ENCODE measurements around the gene CDK2AP2.
A peak's percentile ranks its signal among the peaks of the same experiment; 100 is the strongest.
"Not testable (repeated sequence)": the region's sequence is repeated elsewhere in the genome, so short reads cannot be mapped to it uniquely, and the experiment has no call there.

Gene CDK2AP2, protein sequence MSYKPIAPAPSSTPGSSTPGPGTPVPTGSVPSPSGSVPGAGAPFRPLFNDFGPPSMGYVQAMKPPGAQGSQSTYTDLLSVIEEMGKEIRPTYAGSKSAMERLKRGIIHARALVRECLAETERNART

DNA sequence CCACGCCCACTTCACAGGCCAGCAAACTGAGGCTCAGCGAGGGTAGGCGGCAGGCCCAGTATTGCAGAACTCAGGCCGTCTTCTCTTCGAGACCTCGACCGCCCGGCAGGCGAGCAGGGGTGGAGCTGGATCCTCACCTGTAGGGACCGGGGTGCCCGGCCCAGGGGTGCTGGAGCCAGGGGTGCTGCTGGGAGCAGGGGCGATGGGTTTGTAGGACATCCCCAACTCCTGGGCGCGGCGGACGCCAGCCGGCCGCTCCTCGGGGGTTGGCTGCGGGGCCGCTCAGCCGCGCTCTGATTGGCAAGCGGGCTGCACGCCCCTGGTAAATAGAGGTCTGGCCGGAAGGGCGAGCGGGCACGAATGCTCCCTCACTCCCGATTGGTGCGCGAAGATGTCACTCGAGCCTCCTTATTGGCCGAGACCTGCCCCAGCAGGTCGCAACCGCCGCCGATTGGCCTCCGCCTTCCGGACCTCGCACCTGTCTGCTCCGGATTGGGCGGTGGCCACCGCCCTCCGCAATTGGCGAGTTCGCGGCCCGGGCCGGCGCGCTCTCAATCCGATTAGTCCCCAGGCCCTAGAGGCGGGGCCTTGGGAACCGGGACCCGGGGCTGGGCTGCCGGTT, at the start of gene CDK2AP2:
TSS of gene CDK2AP2 (minus strand) at position 299 of the 622 bp plus-strand sequence. CDS start at position 219, 80 bp downstream.
- DNase-seq (ENCODE audit: low spot score), result peak; percentile 98

DNA sequence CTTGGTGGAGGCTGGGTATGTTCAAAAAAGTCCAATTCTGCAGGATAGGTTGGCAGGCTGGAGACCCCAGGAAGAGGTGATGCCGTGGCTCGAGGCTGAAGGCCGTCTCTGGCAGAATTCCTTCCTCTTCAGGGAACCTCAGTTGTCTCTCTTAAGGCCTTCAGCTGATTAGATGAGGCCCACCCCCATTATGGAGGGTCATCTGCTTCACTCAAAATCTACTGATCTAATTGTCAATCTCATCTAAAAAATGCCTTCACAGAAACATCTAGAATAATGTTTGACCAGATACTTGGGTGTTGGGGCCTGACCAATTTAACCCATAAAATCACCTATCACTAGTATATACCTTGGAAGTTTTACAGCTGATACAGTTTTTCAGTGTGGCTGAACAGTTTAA, 48.3 kb upstream of the CDK2AP2 start:
- DNase-seq (ENCODE audit: low spot score), result no peak

DNA sequence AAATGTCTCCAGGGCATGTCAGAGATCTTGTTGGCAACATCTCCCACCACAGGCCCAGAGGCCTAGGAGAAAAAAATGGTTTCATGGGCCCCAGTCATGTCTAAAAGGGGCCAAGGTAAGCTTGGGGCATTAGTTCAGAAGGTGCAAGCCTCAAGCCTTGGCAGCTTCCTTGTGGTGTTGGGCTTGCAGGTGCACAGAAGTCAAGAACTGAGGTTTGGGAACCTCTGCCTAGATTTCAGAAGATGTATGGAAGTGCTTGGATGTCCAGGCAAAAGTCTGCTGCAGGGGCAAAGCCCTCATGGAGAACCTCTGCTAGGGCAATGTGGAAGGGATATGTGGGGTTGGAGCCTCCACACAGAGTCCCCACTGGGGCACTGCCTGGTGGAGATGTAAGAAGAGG, 43.7 kb upstream of the CDK2AP2 start:
- DNase-seq (ENCODE audit: low spot score), result not testable (repeated sequence)

DNA sequence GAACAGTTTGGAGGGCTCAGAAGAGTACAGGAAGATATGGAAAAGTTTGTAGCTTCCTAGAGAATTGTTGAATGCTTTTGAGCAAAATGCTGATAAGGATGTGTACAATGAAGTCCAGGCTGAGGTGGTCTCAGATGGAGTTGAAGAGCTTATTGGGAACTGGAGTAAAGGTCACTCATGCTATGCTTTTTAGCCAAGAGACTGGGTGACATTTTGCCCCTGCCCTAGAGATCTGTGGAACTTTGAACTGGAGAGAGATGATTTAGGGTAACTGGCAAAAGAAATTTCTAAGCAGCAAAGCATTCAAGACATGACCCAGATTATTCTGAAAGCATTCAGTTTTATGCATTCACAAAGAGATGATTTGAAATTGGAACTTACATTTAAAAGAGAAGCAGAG, 43.2 kb upstream of the CDK2AP2 start:
- DNase-seq (ENCODE audit: low spot score), result no peak

DNA sequence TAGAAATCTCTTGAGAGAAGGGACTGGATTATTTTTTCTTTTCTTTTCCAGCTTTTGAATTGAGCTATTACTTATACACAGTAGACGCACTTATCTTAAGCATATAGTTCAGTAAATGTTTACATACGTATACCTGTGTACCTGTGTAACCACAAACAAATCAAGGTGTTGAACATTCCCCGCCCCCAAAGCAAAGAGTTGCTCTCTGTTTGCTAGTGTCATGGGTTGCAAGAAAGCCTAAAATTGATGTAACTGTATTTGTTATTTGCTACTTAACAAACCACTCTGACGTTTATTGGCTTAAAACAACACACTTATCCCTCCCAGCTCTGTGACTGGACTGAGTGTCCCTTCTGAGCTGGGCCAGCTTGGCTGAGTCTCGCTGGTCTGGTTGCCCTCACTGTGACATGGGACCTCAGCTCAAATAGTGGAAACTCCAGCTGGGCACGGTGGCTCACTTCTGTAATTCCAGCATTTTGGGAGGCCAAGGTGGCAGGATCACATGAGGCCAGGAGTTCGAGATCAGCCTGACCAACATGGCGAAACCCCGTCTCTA, 40.7 kb upstream of the CDK2AP2 start:
- no peak for DNase-seq (ENCODE audit: low spot score)

DNA sequence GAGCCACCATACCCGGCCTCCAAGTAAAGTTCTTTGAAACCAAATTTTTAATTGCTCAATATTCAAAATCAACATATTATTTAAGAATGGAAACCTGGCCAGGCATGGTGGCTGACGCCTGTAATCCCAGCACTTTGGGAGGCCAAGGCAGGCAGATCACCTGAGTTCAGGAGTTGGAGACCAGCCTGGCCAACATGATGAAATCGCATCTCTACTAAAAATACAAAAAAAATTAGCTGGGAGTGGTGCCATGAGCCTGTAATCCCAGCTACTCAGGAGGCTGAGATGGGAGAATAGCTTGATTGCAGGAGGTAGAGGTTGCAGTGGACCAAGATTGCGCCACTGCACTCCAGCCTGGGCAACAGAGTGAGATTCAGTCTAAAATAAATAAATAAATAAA, 40.1 kb upstream of the CDK2AP2 start:
- DNase-seq (ENCODE audit: low spot score), result not testable (repeated sequence)

DNA sequence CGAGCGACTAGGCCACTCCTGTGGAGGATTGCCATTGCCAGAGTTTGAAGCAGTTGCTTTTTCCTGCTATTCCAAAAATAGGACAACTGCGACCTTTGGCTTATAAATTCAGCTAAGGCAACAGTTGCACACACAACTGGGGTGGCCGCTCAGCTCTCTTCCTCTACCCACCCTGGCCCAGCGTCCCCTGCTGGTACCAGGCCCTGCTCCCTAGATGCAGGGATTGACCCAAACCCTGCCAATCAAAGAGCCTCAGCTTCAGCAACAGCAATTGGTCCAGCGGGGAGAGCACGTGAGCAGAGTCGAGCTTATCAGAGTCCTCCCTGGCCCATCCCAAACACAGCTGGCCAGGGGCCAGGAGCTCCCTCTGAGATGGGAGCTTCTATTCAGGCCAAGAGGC, 37.3 kb upstream of the CDK2AP2 start:
- DNase-seq (ENCODE audit: low spot score), result no peak

DNA sequence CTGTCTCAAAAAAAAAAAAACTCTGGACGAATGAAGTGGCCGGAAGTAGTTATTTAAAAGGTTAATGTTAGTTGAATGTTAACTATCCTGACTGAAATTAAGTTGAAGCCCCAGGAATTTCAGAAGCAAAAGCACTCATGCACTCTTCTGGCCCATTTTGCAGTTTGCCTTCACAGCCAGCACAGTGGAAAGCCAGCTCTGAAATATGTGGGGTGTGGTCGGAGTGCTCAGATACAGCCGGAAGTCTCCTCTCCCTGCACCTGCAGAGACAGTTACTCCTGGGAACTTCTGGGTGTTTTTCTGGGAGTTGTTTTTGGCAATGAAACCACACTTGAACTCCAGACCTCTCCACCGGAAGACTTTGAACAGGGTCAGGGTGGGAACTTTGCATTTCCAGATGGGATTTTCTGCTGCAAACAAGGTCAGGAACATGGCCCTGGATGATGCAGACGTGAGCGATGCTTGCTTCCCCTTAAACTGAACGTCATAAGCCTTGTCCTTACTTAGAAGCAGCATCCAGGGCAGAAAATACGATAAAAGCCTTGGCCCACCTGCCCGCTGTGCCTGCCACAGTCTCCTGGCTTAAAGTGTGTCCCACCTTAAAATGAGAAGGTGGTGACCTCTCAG, 36.8 kb upstream of the CDK2AP2 start:
- DNase-seq (ENCODE audit: low spot score), result peak; percentile 7

DNA sequence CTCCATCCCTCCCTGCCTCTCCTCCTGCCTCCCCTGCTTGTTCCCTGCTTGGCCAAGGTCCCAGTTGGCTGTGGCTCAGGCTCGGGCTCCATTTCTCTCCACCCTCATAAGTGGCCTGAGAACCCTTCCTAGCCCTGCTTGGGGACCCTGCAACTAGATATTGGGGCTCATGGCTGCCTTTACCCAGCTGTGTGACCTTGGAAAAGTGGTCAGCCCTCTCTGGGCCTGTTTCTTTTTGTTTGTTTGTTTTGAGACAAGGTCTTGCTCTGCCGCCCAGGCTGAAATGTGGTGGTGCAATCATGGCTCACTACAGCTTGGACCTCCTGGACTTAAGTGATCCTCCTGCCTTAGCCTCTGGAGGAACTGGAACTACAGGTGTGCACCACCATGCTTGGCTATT, 35.6 kb upstream of the CDK2AP2 start:
- no peak for DNase-seq (ENCODE audit: low spot score)

DNA sequence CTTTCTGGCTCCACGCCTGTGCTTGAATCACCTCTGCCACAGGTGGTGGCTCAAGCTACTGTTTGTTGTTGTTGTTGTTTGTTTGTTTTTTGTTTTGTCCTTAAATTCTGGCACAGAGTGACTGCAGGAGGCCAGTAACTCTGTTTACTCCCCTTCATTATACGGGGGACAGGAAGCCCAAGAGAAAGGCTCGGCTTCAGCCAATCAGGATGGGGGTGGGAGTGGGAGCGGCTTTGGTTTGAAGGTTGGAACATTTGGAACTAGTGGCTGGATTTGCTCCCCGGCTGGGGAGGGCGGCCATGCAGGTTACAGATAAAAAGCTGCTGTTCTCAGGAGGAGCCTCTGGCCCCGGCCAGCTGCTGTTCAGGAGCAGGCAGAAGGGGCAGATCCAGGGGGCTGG, 35.0 kb upstream of the CDK2AP2 start:
- no peak for DNase-seq (ENCODE audit: low spot score)

DNA sequence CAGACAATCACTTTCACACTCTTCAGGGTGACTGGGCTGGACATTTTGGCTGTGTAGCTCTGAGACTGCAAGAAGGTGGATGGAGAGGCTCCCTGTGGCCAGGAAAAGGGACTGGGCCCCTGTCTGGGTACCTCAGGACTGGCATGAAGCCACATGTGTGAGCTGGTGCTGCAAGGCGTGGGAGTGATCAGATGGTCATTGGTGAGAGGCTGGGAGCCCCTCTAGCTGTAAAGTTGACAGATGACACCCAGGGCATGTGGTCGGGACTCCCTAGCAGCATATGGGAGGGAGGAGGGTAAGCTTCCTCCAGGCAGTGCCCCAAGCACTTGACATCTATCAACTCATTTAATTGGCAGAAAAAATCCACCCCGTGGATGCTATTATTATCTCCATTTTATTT, 34.2 kb upstream of the CDK2AP2 start:
- DNase-seq (ENCODE audit: low spot score), result no peak

DNA sequence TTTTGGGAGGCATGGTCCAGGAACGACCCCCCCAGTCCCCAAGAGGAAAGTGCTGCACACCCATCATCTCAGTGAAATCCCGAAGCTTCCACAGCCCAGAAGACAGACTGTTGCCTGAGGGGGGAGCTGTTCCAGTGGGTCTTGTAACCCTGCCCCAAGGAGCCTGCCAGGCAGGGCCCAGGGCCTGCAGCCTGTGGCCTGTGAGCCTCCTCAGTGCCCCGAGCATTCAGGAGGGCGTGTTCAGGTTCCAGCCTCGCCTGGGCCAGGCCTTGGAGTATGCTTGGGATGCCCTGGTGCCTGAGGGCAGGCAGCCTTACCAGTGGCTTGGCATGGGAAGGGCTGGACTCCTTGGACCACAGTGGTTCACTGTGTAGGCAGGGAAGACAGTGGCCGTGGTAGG, 33.2 kb upstream of the CDK2AP2 start:
- DNase-seq (ENCODE audit: low spot score), result no peak

DNA sequence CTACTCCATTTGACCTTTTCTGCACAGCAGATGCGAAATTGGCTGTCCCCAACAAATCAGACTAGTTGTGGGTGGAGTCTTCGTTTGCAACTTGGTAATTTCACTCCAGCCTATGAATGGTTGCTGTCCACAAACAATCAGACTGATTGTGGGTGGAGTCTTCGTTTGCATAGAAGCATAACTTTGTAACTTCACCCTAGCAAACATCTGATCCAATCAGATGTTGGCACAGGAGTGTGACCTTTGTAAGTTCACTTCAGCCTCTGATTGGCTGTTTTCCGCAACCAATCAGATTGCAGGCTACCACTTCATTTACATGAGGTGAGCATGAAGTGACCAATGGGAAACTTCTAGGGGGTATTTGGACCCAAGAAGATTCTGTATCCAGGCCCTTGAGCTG, 31.6 kb upstream of the CDK2AP2 start:
- DNase-seq (ENCODE audit: low spot score), result no peak

DNA sequence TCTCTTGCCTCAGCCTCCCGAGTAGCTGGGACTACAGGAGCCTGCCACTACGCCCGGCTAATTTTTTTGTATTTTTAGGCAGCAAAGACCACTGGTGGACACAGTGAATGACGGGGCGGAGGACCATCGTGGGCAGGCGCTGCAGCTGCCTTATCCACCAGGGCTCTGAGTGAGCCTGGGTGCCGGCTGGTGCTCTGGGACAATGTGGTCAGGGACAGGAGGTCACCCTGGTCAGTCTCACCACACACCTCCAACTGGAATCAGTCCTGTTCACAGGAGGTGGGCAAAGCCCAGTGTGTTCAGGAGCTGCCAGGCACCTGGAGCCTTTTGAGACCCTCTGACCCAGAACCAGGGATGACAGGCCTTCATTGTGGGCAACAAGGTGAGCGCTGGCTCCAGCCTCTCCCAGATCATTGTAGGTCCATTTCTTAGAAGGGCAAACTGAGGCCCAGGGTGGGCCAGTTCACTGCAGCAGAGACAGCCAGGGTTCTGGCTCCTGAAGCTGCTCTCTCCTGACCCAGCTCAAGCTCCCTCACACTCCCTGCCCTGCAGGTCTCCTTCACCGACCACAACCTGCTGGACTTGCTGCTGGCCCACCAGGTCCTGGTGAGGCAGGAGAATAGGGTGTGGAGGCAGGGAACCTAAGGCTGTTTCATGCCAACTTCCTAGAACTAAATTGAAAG, 31.0 kb upstream of the CDK2AP2 start:
- DNase-seq (ENCODE audit: low spot score), result no peak

DNA sequence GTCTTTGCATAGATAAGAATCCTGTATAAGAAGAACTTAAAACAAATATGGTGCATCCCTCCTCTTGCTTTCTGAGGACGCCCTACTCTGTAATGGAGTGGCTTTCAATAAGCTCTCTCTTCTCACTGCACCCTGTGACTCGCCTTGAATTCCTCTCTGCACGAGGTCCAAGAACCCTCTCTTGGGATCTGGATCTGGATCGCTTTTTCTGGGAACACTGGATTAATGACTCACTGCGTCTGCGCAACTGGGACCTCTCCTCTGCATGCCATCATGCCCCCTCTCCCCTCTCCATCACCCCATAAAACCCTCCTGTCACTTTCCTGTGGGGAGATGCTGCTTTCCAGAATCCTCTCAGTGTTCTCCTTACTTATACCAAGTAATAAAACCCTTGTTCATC, 30.3 kb upstream of the CDK2AP2 start:
- DNase-seq (ENCODE audit: low spot score), result no peak

DNA sequence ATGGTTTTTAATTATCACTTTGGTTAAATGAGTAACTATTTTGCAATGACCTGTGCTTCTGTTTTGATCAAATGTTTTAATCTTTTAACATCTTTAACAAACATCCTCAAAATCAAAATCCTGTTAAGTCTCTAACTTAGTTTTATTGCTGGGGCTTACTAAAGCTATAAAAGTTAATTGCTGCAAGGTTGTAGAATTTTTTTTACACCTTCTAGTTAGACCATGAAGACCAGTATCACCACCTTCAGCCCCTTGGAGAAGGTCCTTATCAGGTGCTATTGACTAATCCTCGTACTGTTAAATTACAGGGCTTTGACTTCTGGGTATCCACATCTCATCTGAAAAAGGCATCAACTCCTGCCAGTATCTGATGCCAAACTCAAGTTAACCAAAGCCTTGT, 27.6 kb upstream of the CDK2AP2 start:
- no peak for DNase-seq (ENCODE audit: low spot score)

DNA sequence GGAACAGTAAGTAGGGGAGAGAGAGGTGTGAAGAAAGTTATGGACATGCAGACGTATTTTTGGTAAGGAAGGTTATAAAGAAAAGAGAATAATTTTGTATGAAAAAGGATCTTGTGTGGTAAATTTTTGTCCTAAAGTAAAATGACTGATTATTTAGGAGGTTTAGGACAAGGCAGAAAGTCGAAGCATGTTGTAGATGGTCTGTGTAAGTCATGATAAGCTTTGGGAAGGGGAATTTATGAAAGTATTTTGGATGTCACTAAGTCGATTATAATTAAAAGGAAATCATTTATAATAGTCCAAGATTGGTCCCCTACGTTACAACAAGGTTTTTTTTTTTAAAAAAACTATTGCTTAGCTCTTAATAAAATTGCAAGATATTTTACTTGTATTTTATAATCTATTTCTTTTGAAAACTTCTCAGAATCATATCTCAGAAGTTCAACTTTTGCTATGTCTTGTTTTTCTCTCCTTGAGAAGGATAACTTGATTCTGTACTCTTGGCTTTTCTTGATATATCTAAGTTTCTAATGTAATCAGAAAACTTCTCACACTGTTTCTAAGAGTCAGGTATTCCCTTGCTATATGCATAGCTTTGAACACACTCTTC, 26.2 kb upstream of the CDK2AP2 start:
- DNase-seq (ENCODE audit: low spot score), result no peak

DNA sequence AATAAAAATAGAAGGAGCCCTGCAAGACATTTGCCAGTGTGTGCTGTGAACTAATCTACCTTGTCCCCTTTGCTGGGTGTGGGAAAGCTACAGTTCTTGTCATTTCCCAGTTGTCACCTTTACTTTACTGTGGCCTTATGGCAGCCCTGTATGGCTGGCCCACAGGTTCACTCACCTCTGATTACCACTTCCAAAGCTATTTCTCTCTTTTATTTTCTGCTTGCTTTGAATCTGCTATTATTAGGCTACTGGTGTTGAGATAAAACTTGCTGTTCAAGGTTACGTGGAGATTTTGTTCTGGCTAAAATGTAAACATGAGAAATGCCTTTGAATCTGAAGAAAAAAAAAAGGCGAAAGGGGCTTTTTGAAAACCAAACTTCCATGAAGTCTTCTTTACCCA, 24.9 kb upstream of the CDK2AP2 start:
- no peak for DNase-seq (ENCODE audit: low spot score)

DNA sequence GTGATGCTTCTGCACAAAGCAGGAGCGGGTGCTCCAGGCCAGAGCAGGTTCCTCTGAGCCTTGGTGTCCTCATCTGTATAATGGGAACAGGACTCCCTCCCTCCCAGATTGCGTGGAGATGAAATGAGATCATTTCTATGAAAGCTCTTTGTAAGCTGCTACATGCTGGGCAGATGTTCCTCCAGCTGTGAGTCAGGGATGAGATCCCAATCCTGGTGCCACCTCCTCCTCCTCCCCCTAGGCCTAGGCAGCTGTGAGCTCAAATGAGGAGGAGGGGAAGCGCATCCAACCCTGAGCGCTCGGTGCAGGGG, 22.3 kb upstream of the CDK2AP2 start:
- no peak for DNase-seq (ENCODE audit: low spot score)

DNA sequence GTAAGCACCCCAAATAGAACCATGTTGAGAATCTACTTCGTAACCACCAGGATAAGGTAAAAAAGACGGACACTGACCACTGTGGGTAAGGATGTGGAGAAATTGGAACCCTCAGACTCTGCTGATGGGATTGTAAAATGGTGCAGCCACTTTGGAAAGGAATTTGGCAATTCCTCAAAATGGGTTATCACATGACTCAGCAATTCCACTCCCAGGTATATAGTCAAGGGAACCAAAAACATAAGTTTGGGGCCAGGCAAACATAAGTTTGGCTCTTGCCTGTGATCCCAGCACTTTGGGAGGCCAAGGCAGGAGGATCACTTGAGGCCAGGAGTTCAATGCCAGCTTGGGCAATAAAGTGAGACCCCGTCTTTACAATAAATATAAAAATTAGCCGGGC, 20.4 kb upstream of the CDK2AP2 start:
- no peak for DNase-seq (ENCODE audit: low spot score)

DNA sequence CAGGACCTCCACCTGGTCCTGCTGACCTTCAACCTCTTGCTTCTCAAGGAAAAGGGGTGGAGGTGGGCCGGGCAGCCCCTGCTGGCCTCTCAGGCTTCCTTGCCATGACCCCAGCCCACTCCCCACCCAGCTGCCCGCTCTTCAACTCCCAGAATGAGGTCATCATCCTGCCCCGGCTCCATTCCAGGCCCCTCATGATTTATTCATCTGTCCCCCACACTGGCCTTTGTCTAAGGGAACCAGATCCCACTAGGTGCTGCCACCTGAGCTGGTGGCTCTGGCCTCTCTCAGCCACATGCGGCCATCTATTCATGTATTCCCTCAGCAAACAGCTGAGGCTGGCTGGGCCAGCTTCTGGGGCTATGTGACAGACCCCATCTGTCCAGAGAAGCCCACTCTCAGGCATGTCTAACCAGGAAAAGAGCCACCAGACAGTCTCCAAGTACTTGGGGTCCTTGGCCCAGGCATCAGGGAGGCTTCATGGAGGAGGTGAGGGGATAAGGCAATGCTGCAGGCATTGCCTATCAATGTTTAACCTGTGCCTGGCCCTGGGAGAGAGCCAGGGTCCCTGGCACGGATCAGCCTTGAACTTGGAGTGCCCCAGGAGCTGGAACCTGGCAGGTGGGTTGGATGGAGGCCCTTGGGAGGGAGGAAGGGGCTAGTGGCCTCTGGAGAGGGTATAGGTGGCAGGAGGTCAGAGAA, 17.5 kb upstream of the CDK2AP2 start:
- no peak for DNase-seq (ENCODE audit: low spot score)

DNA sequence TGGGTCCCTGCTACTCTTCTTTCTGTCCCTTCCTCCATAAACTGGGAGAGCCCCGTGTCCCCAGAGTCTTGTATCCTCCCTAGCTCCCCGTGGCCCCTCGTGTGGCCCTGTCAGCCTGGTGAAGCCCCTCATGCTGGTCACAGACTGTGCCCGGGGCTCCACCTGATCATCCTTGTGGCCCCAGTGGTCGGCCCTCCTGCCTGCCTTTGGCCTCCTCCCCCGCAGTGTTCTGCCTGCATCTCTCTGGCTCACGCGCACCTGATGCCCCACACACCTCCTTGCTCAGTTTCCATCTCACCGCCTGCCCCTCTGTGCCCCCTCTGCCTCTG, 16.5 kb upstream of the CDK2AP2 start:
- no peak for DNase-seq (ENCODE audit: low spot score)

Data from putamen (tissue), 1 donor.